MM.1S (cell line): Measurements from ENCODE around the gene DCAF6.

Experiments
- DNase-seq: peaks from one replicate; pipeline ENCODE4 v3.0.0-alpha.2; 2015
- H2AFZ ChIP-seq: fragments of 300-600 bp; sonication (generic); 2 replicates; pipeline ENCODE4 v1.6.0; 2016; ENCODE audit warnings: antibody characterized with exemption, low read length
- H3F3A ChIP-seq: fragments of 300-600 bp; sonication (generic); 2 replicates; pipeline ENCODE4 v1.6.1; 2016; ENCODE audit warnings: mild to moderate bottlenecking, antibody characterized with exemption, low read length, moderate library complexity, mixed read lengths; ENCODE audit not compliant: insufficient read depth
- H3K27ac ChIP-seq: fragments of 300-600 bp; sonication (generic); 2 replicates; pipeline ENCODE4 v1.5.1; 2016; ENCODE audit warnings: mild to moderate bottlenecking, low read length
- H3K27me3 ChIP-seq: fragments of 300-600 bp; sonication (generic); replicated peaks from 2 replicates; pipeline ENCODE4 v1.6.0; 2016; ENCODE audit warnings: low read length; ENCODE audit not compliant: insufficient read depth
- H3K36me3 ChIP-seq: fragments of 300-600 bp; sonication (generic); replicated peaks from 2 replicates; pipeline ENCODE4 v1.6.1; 2016; ENCODE audit warnings: mild to moderate bottlenecking, low read length, mixed read lengths; ENCODE audit not compliant: insufficient read depth
- H3K4me1 ChIP-seq: fragments of 300-600 bp; sonication (generic); 2 replicates; pipeline ENCODE4 v1.6.1; 2016; ENCODE audit warnings: low read length, mixed read lengths
- H3K4me2 ChIP-seq: fragments of 300-600 bp; sonication (generic); 2 replicates; pipeline ENCODE4 v1.6.0; 2016; ENCODE audit warnings: low read depth, low read length
- H3K4me3 ChIP-seq: fragments of 300-600 bp; sonication (generic); 2 replicates; pipeline ENCODE4 v1.5.1; 2016; ENCODE audit warnings: low read length, mixed read lengths
- H3K79me2 ChIP-seq: fragments of 300-600 bp; sonication (generic); 2 replicates; pipeline ENCODE4 v1.6.1; 2016; ENCODE audit warnings: mixed run types, low read length, mixed read lengths
- H3K9ac ChIP-seq: fragments of 300-600 bp; sonication (generic); 2 replicates; pipeline ENCODE4 v1.6.1; 2016; ENCODE audit warnings: low read length, mixed read lengths
- H3K9me2 ChIP-seq: fragments of 300-600 bp; sonication (generic); replicated peaks from 2 replicates; pipeline ENCODE4 v1.6.1; 2016; ENCODE audit warnings: mild to moderate bottlenecking, low read length, mixed read lengths; ENCODE audit not compliant: insufficient read depth
- H3K9me3 ChIP-seq: fragments of 300-600 bp; sonication (generic); replicated peaks from 2 replicates; pipeline ENCODE4 v1.6.1; 2016; ENCODE audit warnings: mild to moderate bottlenecking, low read length, mixed read lengths; ENCODE audit not compliant: insufficient read depth
- H4K20me1 ChIP-seq: fragments of 300-600 bp; sonication (generic); 2 replicates; pipeline ENCODE4 v1.6.1; 2016; ENCODE audit warnings: mild to moderate bottlenecking, low read length, moderate library complexity, mixed read lengths; ENCODE audit not compliant: insufficient read depth
- EZH2 ChIP-seq: fragments of 300-600 bp; sonication (generic); optimal IDR thresholded peaks from 2 replicates; pipeline ENCODE3; 2017; ENCODE audit warnings: low read depth, mild to moderate bottlenecking, antibody characterized with exemption, low read length, mixed read lengths
- EZH2phosphoT487 ChIP-seq: fragments of 300-600 bp; sonication (generic); IDR thresholded peaks from 2 replicates; pipeline ENCODE4 v1.6.1; 2018; ENCODE audit warnings: antibody characterized with exemption, low read length
- TF ChIP-seq, protein P1 (sequence below): fragments of 300-600 bp; sonication (generic); IDR thresholded peaks from 2 replicates; pipeline ENCODE4 v1.5.1; 2016; ENCODE audit warnings: antibody characterized with exemption, low read length, mixed read lengths

DCAF6 gene

DNA sequence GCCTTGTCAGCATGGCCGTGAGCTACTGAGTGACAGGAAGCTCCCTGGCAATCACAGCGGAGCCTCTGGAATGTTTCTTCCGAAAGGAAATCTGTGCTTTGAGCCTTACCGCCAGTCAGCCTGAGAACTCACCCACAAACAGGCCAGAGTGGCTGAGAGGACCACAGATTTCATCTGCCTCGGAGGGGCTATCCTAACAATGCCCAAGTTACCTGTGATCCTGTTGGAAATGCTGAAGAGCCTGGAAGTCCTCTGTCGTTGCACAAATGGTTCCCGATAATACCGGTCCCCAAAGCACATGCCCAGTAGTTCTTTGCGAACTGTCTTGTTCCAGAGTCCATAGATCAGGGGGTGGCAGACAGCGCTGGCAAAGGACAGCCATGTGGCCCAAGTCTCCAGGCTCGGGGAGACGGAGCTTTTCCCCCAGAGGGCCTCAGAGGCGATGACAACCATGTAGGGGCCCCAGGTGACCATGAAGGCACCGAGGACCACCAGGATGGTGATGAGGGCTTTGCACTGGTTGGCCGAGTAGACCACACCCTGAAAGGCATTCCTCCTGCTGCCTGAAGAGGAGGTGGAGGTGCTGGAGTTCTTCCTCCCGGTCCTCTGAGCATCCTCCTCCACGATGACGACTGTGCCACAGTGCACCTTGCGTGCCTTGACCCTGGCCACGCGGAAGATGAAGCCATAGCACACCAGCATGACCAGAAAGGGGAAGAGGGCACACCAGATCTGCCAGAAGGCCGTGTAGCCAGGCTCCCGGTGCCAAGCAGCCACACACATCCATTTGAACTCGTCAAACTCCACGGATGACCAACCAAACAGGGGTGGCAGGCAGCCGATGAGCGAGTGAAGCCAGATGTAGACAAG, 160.0 kb downstream of the DCAF6 start:
- Histone ChIP-seq H3K4me3 (no peak overlapping the region), H3K79me2 (no peaks in the 10 kb centered on the region), H3K27ac (no peak overlapping the region), H3K9ac (no peak overlapping the region), H3K9me2 (no peaks in the 10 kb centered on the region), H3K27me3 (no peaks in the 10 kb centered on the region), H3K4me2 (no peak overlapping the region), H3K9me3 (no peaks in the 10 kb centered on the region), H3K36me3 (no peaks in the 10 kb centered on the region), H3K4me1 (no peaks in the 10 kb centered on the region), H2AFZ (no peak overlapping the region), H4K20me1 (no peaks in the 10 kb centered on the region), H3F3A (no peaks in the 10 kb centered on the region)
- no peak for DNase-seq
- TF ChIP-seq EZH2 (no peak), EZH2phosphoT487 (no peak)
- TF ChIP-seq, protein P1, sequence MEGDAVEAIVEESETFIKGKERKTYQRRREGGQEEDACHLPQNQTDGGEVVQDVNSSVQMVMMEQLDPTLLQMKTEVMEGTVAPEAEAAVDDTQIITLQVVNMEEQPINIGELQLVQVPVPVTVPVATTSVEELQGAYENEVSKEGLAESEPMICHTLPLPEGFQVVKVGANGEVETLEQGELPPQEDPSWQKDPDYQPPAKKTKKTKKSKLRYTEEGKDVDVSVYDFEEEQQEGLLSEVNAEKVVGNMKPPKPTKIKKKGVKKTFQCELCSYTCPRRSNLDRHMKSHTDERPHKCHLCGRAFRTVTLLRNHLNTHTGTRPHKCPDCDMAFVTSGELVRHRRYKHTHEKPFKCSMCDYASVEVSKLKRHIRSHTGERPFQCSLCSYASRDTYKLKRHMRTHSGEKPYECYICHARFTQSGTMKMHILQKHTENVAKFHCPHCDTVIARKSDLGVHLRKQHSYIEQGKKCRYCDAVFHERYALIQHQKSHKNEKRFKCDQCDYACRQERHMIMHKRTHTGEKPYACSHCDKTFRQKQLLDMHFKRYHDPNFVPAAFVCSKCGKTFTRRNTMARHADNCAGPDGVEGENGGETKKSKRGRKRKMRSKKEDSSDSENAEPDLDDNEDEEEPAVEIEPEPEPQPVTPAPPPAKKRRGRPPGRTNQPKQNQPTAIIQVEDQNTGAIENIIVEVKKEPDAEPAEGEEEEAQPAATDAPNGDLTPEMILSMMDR = no peak

DNA sequence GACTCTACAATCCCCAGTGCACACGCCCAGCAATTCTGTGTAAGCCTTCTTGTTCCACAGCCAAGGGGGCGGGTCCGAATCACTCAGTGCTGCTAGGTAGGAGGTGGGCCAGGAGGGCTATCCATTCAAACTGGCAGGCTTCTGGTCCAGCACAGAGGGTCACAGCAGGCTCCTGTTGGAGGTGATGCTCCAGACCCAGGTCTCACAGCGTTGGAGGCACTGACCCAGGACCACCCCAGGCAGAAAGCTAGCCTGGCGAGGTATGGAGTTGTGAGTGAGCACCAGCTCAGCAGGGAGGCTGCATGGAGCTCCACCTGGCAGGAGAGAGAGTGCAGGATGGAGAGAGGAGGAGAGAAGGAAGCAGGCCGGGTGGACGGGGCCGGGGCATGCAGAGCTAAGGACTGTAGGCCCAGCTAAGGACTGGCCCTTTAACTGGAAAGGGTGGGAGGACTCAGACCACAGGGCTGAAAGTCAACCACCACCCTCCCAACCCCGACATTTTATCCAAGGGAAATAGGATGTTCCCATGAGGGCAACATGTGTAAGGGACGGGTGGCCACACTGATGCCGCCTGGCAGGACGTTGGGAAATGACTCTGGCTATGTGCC, 161.5 kb downstream of the DCAF6 start:
- Histone ChIP-seq H3K36me3 (no peaks in the 10 kb centered on the region), H3K79me2 (no peaks in the 10 kb centered on the region), H4K20me1 (no peaks in the 10 kb centered on the region), H3F3A (no peaks in the 10 kb centered on the region), H3K9me3 (no peaks in the 10 kb centered on the region), H3K27me3 (no peaks in the 10 kb centered on the region), H3K27ac (no peak overlapping the region), H3K4me2 (no peak overlapping the region), H2AFZ (no peak overlapping the region), H3K9ac (no peak overlapping the region), H3K4me3 (no peak overlapping the region), H3K4me1 (no peaks in the 10 kb centered on the region), H3K9me2 (no peaks in the 10 kb centered on the region)
- DNase-seq = no peak
- TF ChIP-seq, protein P1 = no peak
- no peak for TF ChIP-seq EZH2phosphoT487
- no peak for TF ChIP-seq EZH2

DNA sequence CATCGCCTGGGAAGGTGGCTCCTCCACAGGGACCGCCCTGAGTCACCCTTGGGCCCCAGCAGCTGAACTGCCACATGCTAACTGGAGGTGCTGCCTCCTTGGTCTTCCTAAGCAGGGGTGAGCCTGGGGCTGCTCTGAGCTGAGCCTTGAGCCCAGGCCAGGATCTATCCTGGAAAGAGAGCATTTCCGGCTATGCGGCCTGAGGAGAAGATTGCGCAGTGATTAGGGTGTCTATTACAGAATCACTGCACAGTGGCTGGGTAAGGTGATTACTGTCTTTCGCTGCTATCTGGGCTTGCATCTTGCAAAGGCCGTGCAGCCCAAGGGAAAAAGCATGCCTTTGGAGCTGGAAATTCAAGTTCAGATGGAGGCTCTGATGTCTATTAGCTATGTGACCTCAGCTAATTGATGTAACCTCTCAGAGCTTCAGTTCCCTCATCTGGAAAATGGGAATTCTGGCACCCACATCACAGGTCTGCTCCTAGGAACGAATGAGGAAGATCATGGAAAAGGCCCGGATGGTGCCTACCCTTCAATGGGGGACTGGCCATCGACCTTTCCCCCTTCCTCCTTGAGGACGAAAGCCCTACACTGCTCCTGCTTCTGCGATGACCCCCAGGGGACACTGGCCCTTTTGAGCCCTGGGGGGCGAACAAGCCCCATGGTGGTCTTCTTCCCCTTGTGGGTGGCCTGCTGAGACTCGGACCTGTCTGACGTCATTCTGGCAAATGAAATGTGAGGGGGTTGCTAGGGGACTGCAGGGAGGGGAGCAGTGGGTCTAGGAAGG, 162.2 kb downstream of the DCAF6 start:
- Histone ChIP-seq H3K79me2 (no peaks in the 10 kb centered on the region), H3F3A (no peaks in the 10 kb centered on the region), H3K4me2 (no peak overlapping the region), H3K27me3 (no peaks in the 10 kb centered on the region), H3K9ac (no peak overlapping the region), H3K27ac (no peak overlapping the region), H3K9me2 (no peaks in the 10 kb centered on the region), H3K9me3 (no peaks in the 10 kb centered on the region), H3K36me3 (no peaks in the 10 kb centered on the region), H3K4me3 (no peak overlapping the region), H4K20me1 (no peaks in the 10 kb centered on the region), H3K4me1 (no peaks in the 10 kb centered on the region), H2AFZ (no peak overlapping the region)
- TF ChIP-seq EZH2phosphoT487 (no peak), EZH2 (no peak)
- TF ChIP-seq, protein P1 = no peak
- DNase-seq = no peak
